GM08714 (cell line): ENCODE data around the gene ZNF284.

Experiments
- H3K4me3 ChIP-seq: fragments of 200-500 bp; sonication (Bioruptor generic); 2 replicates; pipeline ENCODE4 v1.5.1; 2014; ENCODE audit warnings: mild to moderate bottlenecking, low read length, inconsistent platforms
- ZNF274 ChIP-seq: IDR thresholded peaks from 2 replicates; pipeline ENCODE4 v1.6.1; 2012; ENCODE audit warnings: mild to moderate bottlenecking, low read depth, low read length

ZNF284 gene

GRCh38 chr19:44071824-44072542 is at the start of gene ZNF284:
Gene ZNF284, plus strand, starts transcription at chr19:44072159. Its CDS starts 4,231 bp downstream, at chr19:44076390.
- H3K4me3 ChIP-seq: peak within 1 kb of the TSS; percentile 76

DNA sequence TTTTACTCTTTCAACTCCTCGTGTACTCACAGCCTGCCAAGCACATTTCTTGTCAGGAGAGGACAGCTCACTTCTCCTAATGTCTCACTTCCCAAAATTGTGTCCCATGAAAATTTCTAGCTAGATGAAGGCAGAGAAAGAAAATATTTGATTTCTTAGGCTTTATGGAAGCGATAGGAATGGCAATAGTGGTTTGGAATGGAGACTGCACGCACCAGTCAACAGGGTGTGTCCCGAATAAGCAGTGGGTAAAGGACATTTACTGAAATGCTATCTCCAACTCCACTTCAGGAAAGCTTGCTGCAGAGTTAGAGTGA is 47.1 kb upstream of the ZNF284 start:
- H3K4me3 ChIP-seq: peak overlapping the region; percentile 96
- no peak for TF ChIP-seq ZNF274

More at GRCh38 chr19:44071824-44072542, at the start of gene ZNF284:
- TF ChIP-seq ZNF274: no peak

- peak within 1 kb of the TSS; percentile 96 for H3K4me3 ChIP-seq
- no peak for TF ChIP-seq ZNF274
These were observed 46.6 kb upstream of the ZNF284 start, which contains the start of gene ZNF222 for GRCh38 chr19:44025217-44025936. Gene ZNF222, plus strand, starts transcription at chr19:44025379. Its CDS starts 58 bp downstream, at chr19:44025437.

DNA sequence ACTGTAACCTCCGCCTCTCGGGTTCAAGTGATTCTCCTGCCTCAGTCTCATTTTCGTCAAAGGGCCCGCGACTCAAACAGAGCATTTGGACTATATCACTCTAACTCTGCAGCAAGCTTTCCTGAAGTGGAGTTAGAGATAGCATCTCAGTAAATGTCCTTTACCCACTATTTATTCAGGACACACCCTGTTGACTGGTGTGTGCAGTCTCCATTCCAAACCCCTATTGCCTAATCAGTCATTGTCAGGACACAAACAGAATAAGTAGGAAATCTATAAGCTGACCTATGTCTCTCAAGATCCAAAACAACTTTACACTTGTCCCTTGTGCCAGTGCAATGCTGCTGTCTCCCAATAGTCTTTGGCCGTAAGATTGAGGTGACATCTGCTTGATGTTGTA is 45.3 kb upstream of the ZNF284 start:
- TF ChIP-seq ZNF274: no peak
- H3K4me3 ChIP-seq: no peak overlapping the region

GRCh38 chr19:44032001-44032610 is 39.9 kb upstream of the ZNF284 start:
- no peak overlapping the region for H3K4me3 ChIP-seq
- no peak for TF ChIP-seq ZNF274

- no peak for TF ChIP-seq ZNF274
- no peak overlapping the region for H3K4me3 ChIP-seq
These were observed 29.8 kb upstream of the ZNF284 start for GRCh38 chr19:44042147-44042546.

DNA sequence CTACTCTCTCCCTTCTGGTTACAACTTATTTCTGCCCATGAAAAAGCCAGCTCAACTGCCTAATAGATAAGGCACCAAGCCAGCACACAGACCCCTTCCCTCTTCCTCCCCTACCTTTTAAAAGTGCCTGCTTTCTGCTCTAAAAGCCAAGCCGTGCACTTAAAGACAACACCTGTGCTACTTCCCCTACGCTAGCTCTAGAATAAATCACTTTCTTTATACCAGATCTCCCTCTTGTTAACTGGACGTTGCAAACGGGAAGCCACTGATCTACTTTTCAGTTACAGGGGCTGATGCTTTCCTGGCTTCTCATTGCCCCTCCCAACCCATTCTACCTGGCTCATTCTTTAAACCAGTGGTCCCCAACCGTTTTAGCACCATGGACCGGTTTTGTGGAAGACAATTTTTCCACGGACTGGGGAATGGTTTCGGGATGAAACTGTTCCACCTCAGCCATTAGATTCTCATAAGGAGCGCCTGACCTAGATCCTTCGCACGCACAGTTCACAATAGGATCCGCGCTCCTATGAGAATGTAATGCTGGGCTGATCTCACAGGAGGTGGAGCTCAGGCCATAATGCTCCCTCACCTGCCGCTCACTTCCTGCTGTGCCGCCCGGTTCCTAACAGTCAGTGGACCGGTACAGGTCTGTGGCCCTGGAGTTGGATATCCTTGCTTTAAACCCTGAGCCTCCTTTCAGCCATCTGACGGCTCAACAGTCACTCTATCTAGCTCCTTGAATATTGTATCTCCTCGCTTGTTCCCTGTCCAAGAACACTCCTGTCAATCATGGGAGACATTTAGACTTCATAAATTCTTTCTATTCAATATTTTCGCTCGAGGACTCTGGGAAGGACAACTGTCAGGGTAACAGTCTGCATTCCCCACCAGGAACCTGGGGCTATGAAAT is 21.0 kb upstream of the ZNF284 start:
- TF ChIP-seq ZNF274: no peak
- peak overlapping the region; percentile 79 for H3K4me3 ChIP-seq

DNA sequence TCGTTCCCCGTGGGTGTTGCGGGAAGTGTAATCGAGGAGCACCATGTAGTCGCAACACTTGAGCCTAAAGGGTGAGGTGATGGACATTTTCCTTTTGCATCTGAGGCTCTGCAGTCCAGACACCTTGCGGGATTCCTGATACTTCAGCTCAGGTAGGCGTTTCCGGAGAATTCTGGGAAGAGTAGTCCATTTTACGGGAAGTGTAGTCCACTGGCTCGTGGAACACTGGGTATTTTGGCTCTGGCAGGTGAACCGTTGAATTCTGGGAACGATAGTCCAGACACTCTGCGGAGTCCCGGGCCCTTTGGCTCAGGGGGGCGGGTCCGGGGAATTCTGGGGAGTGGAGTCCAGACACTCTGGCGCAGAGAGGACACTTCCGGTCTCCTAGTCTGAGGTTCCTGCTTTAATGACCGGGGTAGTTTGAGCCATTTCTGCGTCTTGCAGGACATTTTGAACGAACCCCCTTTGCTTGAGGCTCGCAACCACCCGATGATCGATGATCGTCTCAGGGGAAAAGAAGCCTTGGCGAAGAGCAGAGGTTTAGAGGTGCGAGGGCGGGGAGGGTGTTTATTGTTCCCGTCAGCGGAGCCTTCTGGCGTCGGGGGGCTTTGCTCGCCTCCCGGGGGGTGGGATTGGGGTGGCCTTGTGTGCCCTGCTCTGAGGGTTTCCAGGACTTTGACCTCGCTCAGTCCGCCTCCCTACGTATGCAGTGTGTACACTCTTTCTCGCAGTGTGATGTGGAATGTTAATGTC is 20.1 kb upstream of the ZNF284 start, which contains the start of gene ZNF223:
TSS of gene ZNF223 (plus strand) at position 387 of the 753 bp plus-strand sequence. CDS start 3,141 bp downstream, outside the sequence.
- TF ChIP-seq ZNF274: no peak
- peak within 1 kb of the TSS; percentile 79 for H3K4me3 ChIP-seq

DNA sequence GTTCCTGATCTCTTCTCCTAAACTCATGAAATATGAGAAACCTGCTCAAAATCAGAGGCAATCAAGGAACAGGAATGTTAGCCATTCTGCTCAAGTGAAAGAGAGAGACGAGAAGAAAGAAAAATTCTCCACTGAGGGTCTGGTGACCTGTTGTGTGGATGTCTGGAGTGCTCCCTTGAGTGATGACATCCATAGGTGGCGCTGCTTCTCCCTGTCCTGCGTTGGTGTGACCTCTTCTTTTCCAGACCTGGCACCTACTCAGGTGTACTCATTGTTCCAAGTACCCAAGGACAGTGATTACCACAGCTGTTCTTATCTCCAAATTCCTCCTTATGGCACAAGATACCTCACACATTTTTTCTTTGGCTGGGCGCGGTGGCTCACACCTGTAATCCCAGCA is 16.1 kb upstream of the ZNF284 start:
- H3K4me3 ChIP-seq: no peak overlapping the region
- TF ChIP-seq ZNF274: no peak

DNA sequence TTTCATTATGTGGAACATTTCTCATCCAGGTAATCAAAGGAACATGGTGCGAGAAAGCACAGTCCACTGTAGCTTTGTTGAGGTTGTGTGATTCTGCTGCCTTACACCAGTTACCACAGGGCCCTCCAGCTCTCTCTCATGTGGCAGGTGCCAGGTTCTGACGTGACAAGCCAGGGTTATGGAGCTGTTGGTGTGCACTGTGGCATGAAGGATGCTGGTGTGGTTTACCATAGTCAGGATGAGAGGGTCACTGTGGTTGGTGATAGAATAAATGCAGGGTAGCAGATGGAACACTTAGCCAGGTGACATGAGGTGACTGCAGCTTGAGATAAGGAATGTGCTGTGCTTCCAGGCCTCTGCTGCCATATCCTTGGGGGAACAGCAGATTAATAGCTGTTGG is 12.7 kb upstream of the ZNF284 start:
- no peak overlapping the region for H3K4me3 ChIP-seq
- TF ChIP-seq ZNF274: no peak

DNA sequence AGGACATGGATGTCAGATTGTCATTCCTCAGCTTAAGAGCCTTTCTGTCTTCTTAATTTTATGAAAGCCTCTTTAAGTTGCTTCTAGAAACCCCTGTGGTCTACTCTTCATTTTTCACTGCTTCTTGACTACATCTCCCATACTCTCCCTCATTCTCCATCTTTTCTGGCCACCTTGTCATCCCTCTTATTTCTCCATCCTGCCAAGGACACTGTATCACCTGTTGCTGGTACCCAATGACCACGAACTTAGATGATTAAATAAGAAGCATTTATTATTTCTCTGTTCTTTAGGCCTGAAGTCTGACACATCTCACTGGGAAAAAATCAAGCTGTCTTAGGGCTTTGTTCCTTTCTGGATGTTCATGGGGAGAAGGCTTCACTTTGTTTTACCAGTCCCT is 10.9 kb upstream of the ZNF284 start:
- H3K4me3 ChIP-seq: no peak overlapping the region
- TF ChIP-seq ZNF274: no peak

DNA sequence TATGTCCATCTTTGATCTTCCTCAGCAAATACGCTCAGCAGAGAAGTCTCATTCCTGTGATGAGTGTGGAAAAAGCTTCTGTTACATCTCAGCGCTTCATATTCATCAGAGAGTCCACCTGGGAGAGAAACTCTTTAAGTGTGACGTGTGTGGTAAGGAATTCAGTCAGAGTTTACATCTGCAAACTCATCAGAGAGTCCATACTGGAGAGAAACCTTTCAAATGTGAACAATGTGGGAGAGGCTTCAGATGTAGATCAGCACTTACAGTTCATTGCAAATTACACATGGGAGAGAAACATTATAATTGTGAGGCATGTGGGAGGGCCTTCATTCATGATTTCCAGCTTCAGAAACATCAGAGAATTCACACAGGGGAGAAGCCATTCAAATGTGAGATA is 5.7 kb upstream of the ZNF284 start:
- no peak overlapping the region for H3K4me3 ChIP-seq
- no peak for TF ChIP-seq ZNF274

DNA sequence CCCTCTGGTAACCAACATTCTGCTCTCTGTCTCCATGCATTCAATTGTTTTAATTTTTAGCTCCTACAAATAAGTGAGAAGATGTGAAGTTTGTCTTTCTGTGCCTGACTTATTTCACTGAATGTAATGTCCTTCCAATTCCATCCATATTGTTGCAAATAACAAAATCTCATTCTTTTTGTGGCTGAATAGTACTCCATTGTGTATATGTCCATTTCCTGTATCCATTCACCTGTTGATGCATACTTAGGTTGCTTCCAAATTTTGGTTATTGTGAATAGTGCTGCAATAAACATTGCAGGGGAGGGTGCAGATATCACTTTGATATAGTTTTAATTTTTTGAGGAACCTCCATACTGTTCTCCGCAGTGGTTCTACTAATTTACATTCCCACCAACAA is 2.5 kb upstream of the ZNF284 start:
- H3K4me3 ChIP-seq: no peak overlapping the region
- TF ChIP-seq ZNF274: no peak
